ENCODE measurements around the gene ASRGL1.
"Not testable (repeated sequence)": the region's sequence is repeated elsewhere in the genome, so short reads cannot be mapped to it uniquely, and the experiment has no call there.

Gene ASRGL1

DNA sequence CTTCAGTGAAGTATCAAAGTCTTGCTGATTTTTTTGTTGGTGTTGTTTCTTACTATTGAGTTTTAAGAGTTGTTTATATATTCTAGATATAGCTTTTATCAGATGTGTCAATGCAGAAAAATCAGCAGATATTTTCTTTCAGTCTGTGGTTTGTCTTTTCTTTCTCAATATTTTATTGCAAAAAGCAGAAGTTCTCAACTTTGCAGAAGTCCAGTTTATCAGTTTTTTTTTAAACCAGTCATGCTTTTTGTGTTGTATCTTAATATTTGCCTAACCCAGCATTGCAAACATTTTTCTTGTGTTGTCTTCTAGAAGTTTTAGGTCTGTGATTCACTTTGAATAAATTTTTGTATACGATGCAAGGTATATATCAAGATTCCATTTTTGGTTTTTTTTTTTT, 7.0 kb downstream of the ASRGL1 start:
- DNase-seq: no peak
- intact Hi-C loops (cut with DNase I): no loop called here

DNA sequence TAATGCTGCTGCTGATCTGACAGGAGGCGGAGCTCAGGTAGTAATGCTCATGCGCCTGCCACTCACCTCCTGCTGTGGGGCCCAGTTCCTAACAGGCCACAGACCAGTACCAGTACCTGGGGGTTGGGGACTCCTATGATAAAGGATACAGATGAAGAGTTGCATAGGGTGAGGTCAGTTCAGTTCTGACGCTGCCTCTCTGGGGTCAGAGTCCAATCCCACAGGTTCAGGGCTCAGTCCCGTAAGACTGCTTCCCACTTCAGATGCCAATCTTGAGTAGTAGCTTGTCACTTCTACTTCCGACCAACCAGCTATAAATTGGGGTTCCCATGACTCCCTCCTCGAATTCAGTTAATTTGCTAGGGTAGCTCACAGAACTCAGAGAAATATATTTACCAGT, 8.6 kb downstream of the ASRGL1 start:
- intact Hi-C loops (cut with DNase I): no loop called here
- no peak for DNase-seq

DNA sequence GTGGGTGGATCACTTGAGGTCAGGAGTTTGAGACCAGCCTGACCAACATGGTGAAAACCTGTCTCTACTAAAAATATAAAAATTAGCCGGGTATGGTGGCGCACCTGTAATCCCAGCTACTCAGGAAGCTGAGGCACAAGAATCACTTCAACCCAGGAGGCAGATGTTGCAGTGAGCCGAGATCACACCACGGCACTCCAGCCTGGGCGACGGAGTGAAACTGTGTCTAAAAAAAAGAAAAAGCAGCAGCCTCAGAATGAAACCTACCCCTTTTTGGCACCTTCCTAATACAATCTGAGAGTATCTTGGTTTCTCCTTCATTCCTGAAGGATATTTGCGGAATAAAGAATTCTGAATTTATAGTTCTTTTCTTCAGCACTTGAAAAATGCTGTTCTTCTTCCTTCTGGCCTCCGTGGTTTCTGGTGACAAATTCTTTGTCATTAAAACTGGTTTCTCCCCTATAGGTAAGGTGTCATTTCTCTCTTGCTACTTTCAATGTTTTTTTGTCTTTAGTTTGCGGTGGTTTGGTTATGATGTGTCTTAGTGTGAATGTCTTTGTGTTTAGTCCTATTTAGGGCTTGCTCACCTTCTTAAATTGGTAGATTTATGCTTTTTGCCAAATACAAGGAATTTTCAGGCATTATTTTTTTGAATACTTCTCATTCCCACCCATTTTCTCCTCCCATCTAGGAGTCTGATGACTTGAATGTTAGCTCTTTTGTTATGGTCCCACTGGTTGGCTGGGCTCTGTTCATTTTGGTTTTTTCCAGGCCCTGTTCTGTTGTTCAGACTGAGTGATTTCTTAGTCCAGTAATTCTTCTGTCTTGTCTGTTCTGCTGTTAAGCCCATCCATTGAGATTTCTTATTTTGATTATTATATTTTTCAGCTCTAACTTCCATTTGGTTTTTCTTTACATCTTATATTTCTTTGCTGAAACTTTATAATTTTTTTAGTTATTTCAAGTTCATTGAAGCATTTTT, 15.4 kb downstream of the ASRGL1 start:
- intact Hi-C loops (cut with DNase I): no loop called here
- no peak for DNase-seq

DNA sequence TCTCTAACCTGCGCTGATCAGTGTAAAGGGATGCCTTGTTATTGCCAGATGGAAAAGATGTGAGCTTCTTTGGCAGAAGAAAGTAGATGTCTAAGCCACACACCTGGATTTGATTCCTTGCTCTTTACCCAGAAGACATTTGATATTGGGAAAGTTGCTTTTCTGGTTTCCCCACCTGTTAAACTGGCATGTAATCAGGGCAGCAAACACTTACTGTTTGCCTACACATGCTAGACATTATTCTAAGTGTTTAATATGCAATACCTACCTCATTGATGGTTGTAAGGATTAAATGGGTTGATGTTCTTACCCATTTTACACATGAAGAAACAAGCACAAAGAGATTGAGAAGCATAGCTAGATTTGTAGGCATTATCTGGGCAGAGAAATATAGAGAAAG, 16.6 kb downstream of the ASRGL1 start:
- no peak for DNase-seq
- intact Hi-C loops (cut with DNase I): no loop called here

DNA sequence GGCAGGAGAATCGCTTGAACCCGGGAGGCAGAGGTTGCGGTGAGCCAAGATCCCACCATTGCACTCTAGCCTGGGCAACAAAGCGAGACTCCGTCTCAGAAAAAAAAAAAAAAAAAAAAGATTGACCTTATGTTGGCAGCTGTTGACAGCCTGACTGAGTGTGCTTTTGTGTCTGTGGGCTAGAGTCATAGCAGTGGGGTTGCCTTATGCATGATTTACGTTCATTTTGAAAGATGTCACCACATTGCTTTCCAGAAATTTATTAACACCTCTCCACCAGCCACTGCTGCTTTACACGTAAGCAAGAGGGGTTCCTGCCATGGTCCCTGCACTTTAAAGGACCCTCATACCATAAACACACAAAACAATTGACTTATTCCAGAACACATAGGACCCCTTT, 21.0 kb downstream of the ASRGL1 start:
- intact Hi-C loops (cut with DNase I): no loop called here
- DNase-seq: no peak

GRCh38 chr11:62359475-62359874, 22.2 kb downstream of the ASRGL1 start:
- no peak for DNase-seq
- intact Hi-C loops (cut with DNase I): no loop called here

DNA sequence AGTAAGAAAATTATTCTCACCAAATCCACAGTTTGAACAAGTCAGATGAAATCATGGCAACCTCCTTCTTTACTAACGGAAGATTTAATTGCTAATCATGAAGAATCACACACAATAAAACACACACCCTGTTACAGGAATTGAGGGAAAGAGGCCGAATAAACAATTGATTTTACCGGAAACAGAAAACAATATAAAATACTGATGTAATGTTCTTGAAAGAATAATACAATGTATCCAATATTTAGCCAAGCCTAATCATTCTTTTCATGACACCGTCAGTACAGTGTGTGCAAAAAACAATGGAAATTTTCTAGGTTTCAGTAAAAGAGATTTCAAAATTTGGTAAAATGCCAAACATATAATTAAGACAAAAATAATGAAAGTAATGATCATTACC, 23.4 kb downstream of the ASRGL1 start:
- no peak for DNase-seq
- intact Hi-C loops (cut with DNase I): no loop called here

DNA sequence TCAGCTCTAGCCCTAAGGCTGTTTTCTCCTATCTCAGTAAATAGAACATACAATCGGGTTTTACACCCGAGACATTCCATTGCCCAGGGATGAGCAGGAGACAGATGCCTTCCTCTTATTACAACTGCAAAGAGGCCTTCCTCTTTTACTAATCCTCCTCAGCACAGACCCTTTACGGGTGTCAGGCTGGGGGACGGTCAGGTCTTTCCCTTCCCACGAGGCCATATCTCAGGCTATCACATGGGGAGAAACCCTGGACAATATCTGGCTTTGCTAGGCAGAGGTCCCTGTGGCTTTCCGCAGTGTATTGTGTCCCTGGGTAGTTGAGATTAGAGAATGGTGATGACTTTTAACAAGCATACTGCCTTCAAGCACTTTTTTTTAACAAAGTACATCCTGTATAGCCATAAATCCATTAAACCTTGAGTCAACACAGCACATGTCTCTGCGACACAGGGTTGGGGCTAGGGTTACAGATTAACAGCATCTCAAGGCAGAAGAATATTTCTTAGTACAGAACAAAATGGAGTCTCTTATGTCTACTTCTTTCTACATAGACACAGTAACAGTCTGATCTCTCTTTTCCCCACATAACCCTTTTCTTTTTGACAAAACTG, 31.7 kb downstream of the ASRGL1 start:
- intact Hi-C loops (cut with DNase I); DNase-seq: not testable (repeated sequence)

DNA sequence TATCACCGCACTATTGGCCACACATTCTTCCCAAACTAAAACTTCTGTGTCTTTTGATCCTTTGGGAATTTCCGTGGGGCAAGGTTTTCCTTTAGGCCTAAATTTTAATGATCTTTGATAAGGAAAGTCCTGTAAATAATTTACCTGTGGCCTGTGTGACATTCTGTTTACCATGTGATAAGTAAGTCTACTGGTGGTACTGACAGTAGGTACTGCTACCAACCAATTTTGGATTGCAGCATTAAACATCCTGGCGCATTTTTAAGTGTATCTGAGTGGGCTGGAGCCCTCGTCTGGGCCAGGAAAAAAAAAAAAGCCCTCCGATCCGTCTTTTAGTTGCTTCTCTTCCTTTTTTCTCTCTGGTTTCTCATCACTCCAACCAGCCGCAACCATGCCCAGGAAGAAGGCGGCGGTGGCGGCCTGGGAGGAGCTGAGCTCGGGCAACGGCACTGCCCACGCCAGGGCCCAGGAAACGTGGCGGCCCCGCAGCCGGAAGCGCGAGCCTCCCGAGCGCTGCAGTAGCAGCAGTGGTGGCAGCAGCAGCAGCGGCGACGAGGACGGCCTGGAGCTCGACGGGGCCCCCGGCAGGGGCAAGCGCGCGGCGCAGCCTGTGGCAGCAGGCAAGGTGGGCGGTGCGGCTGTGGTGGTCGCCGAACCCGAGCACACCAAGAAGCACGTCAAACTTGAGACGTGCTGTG, 33.6 kb downstream of the ASRGL1 start:
- DNase-seq: no peak
- intact Hi-C loops (cut with DNase I): no loop called here

GRCh38 chr11:62372871-62373270, 35.6 kb downstream of the ASRGL1 start:
- DNase-seq: no peak
- intact Hi-C loops (cut with DNase I): no loop called here

GRCh38 chr11:62373464-62374119, 36.3 kb downstream of the ASRGL1 start:
- intact Hi-C loops (cut with DNase I): no loop called here
- no peak for DNase-seq

- no peak for DNase-seq
- intact Hi-C loops (cut with DNase I): loop anchor here (5.0 kb wide), 1 partner anchor 38 kb away; the partner anchor contains the start of gene ASRGL1
Measured at GRCh38 chr11:62374801-62375200, 37.6 kb downstream of the ASRGL1 start.

DNA sequence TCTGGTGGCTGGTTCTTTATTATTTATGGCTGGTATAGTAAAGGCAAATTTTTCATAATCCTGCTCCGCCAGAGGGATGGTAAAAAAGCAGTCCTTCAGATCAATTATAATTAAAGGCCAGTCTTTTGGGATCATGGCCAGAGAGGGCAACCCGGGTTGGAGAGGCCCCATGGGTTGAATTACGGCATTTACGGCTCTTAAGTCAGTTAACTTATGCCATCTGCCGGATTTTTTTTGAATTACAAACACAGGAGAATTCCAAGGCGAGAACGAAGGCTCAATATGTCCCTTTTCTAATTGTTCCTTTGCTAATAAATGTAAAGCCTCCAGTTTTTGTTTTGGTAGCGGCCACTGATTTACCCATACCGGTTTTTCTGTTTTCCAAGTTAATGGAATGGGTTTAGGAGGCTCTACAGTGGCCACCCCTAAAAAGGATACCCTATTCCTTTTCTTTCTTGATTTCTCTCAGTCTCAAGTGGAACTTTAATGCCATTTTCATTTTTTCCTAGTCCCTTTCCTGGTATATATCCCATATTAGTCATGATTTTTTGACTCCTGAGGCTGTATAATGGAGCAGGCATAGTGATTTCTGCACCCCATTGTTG, 41.3 kb downstream of the ASRGL1 start:
- intact Hi-C loops (cut with DNase I): loop anchor here (5.0 kb wide), 1 partner anchor 41 kb away; the partner anchor contains the start of gene ASRGL1
- DNase-seq: peak in 26 of 42 donors; percentile 22 to 79 (median 53)

- intact Hi-C loops (cut with DNase I): loop anchor here (5.0 kb wide), 1 partner anchor 42 kb away; the partner anchor contains the start of gene ASRGL1
- peak; percentile 22 to 89 (median 74) for DNase-seq
Measured at GRCh38 chr11:62379586-62379985, 42.3 kb downstream of the ASRGL1 start.

DNA sequence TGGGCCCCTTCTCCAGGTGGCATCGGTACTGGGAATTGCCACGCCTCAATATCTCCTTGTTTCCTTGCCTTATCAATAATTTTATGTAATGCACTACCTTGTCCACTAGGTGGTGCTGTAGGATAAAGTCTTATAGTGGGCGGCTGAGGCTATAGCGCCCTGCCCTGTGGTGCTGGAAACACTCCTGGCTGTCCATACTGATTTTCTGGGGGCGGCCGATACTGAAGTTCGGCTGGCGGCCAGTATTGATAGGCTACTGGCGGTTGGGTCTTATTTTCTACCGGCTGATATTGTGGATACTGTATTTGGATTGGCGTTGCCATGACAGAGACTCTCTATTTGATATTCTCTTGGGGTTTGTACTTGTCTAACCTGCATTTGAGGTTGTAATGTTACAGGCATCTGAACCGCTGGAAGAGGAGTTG, 43.6 kb downstream of the ASRGL1 start:
- DNase-seq: peak in 33 of 42 donors; percentile 23 to 79 (median 50)
- intact Hi-C loops (cut with DNase I): not testable (repeated sequence)

GRCh38 chr11:62383822-62384221, 46.6 kb downstream of the ASRGL1 start:
- intact Hi-C loops (cut with DNase I): no loop called here
- DNase-seq: peak in 1 of 42 donors; percentile 1

DNA sequence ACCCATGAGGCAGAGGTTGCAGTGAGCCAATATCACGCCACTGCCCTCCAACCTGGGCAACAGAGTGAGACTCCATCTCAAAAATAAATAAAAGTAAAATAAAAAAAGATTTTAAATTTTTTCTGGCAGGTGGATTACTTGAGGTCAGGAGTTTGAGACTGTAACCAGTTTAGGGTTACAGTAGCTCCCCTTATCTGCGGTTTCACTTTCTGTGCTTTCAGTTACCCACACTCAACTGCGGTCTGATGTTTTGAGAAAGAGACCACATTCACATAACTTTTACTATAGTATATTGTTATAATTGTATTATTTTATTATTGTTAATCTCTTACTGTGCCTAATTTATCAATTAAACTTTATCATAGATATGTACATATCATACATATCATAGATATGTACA, 48.8 kb downstream of the ASRGL1 start:
- intact Hi-C loops (cut with DNase I): not testable (repeated sequence)
- DNase-seq: peak in 1 of 42 donors; percentile 4

GRCh38 chr11:62387381-62387780, 50.1 kb downstream of the ASRGL1 start:
- intact Hi-C loops (cut with DNase I): no loop called here
- DNase-seq: peak in 2 of 42 donors; percentile 19 to 39

GRCh38 chr11:62388999-62389398, 51.8 kb downstream of the ASRGL1 start:
- intact Hi-C loops (cut with DNase I): no loop called here
- DNase-seq: no peak
